Measurements from ENCODE around the gene MICA.
A peak's percentile ranks its signal among the peaks of the same experiment; 100 is the strongest.

MICA gene

GRCh38 chr6:31419842-31420241 lies 16.4 kb downstream of the MICA start:
- no peak overlapping the region for H2BK5ac ChIP-seq (ENCODE audit: low read length)
- H3K56ac ChIP-seq (ENCODE audit: low read length) = no peak overlapping the region
- H3K79me1 ChIP-seq (ENCODE audit: low read length) = no peaks in the 10 kb centered on the region
- H3K27ac ChIP-seq (ENCODE audit: low read depth, low read length) = no peak overlapping the region
- H3K27me3 ChIP-seq (ENCODE audit: insufficient read depth, low read length, poor library complexity) = no peaks in the 10 kb centered on the region
- no CpG with 5 or more reads among the region's 2 CpGs for WGBS (ENCODE audit: extremely low coverage, insufficient coverage, low lambda C conversion rate)
- no peak overlapping the region for H3K4ac ChIP-seq (ENCODE audit: low read depth, low read length)
- no peaks in the 10 kb centered on the region for H3K4me1 ChIP-seq (ENCODE audit: control insufficient read depth, low read depth, low read length)
- H4K8ac ChIP-seq (ENCODE audit: low read depth, low read length) = no peak overlapping the region
- H3K4me2 ChIP-seq (ENCODE audit: low read length) = no peak overlapping the region
- no peak overlapping the region for H2BK15ac ChIP-seq (replicated peaks; ENCODE audit: low read depth)
- H3K4me3 ChIP-seq (ENCODE audit: low read length) = no peak overlapping the region
- H3K23ac ChIP-seq (ENCODE audit: low read length) = no peak overlapping the region
- H4K5ac ChIP-seq (ENCODE audit: low read length) = no peak overlapping the region
- H2BK120ac ChIP-seq (ENCODE audit: low read depth, low read length) = no peak overlapping the region
- H3K36me3 ChIP-seq (ENCODE audit: control insufficient read depth, insufficient read depth, low read length) = peaks cover 2% of the 10 kb centered on the region
- no peak overlapping the region for H2AK5ac ChIP-seq (ENCODE audit: low read length)
- DNase-seq = no peak
- H3K18ac ChIP-seq (ENCODE audit: low read length) = no peak overlapping the region
- H3K9ac ChIP-seq (ENCODE audit: low read length) = no peak overlapping the region
- H3K79me2 ChIP-seq (ENCODE audit: control insufficient read depth, insufficient read depth, low read length) = no peaks in the 10 kb centered on the region

- Histone ChIP-seq H3K79me2 (ENCODE audit: control insufficient read depth, insufficient read depth, low read length) (no peaks in the 10 kb centered on the region), H2BK120ac (ENCODE audit: low read depth, low read length) (no peak overlapping the region), H3K18ac (ENCODE audit: low read length) (no peak overlapping the region), H3K9ac (ENCODE audit: low read length) (no peak overlapping the region), H4K8ac (ENCODE audit: low read depth, low read length) (no peak overlapping the region), H3K56ac (ENCODE audit: low read length) (no peak overlapping the region), H2BK5ac (ENCODE audit: low read length) (no peak overlapping the region), H4K5ac (ENCODE audit: low read length) (no peak overlapping the region), H3K36me3 (ENCODE audit: control insufficient read depth, insufficient read depth, low read length) (no peaks in the 10 kb centered on the region), H3K4me3 (ENCODE audit: low read length) (no peak overlapping the region), H3K4me1 (ENCODE audit: control insufficient read depth, low read depth, low read length) (no peaks in the 10 kb centered on the region), H3K27me3 (ENCODE audit: insufficient read depth, low read length, poor library complexity) (no peaks in the 10 kb centered on the region), H3K4ac (ENCODE audit: low read depth, low read length) (no peak overlapping the region), H2AK5ac (ENCODE audit: low read length) (no peak overlapping the region), H2BK15ac (replicated peaks; ENCODE audit: low read depth) (no peak overlapping the region), H3K27ac (ENCODE audit: low read depth, low read length) (no peak overlapping the region), H3K23ac (ENCODE audit: low read length) (no peak overlapping the region), H3K79me1 (ENCODE audit: low read length) (no peaks in the 10 kb centered on the region), H3K4me2 (ENCODE audit: low read length) (no peak overlapping the region)
- no CpG with 5 or more reads among the region's 2 CpGs for WGBS (ENCODE audit: extremely low coverage, insufficient coverage, low lambda C conversion rate)
- DNase-seq = no peak
Observed at GRCh38 chr6:31420546-31420945, 17.2 kb downstream of the MICA start.

GRCh38 chr6:31422587-31422986 lies 19.2 kb downstream of the MICA start:
- Histone ChIP-seq H3K23ac (ENCODE audit: low read length) (no peak overlapping the region), H2BK5ac (ENCODE audit: low read length) (no peak overlapping the region), H3K79me1 (ENCODE audit: low read length) (no peaks in the 10 kb centered on the region), H3K4me3 (ENCODE audit: low read length) (no peak overlapping the region), H3K27me3 (ENCODE audit: insufficient read depth, low read length, poor library complexity) (no peaks in the 10 kb centered on the region), H3K18ac (ENCODE audit: low read length) (no peak overlapping the region), H3K4me2 (ENCODE audit: low read length) (no peak overlapping the region), H3K79me2 (ENCODE audit: control insufficient read depth, insufficient read depth, low read length) (no peaks in the 10 kb centered on the region), H4K5ac (ENCODE audit: low read length) (no peak overlapping the region), H3K4ac (ENCODE audit: low read depth, low read length) (no peak overlapping the region), H3K27ac (ENCODE audit: low read depth, low read length) (no peak overlapping the region), H2BK15ac (replicated peaks; ENCODE audit: low read depth) (no peak overlapping the region), H2BK120ac (ENCODE audit: low read depth, low read length) (no peak overlapping the region), H3K4me1 (ENCODE audit: control insufficient read depth, low read depth, low read length) (no peaks in the 10 kb centered on the region), H2AK5ac (ENCODE audit: low read length) (no peak overlapping the region), H3K56ac (ENCODE audit: low read length) (no peak overlapping the region), H3K36me3 (ENCODE audit: control insufficient read depth, insufficient read depth, low read length) (no peaks in the 10 kb centered on the region), H3K9ac (ENCODE audit: low read length) (no peak overlapping the region), H4K8ac (ENCODE audit: low read depth, low read length) (no peak overlapping the region)
- no CpG with 5 or more reads among the region's 3 CpGs for WGBS (ENCODE audit: extremely low coverage, insufficient coverage, low lambda C conversion rate)
- peak; percentile 38 for DNase-seq

- H2BK5ac ChIP-seq (ENCODE audit: low read length) = no peak overlapping the region
- no peak overlapping the region for H3K9ac ChIP-seq (ENCODE audit: low read length)
- H3K4me2 ChIP-seq (ENCODE audit: low read length) = no peak overlapping the region
- no peak overlapping the region for H3K4me3 ChIP-seq (ENCODE audit: low read length)
- H3K79me1 ChIP-seq (ENCODE audit: low read length) = no peaks in the 10 kb centered on the region
- no peak overlapping the region for H3K4ac ChIP-seq (ENCODE audit: low read depth, low read length)
- DNase-seq = no peak
- H3K27me3 ChIP-seq (ENCODE audit: insufficient read depth, low read length, poor library complexity) = no peaks in the 10 kb centered on the region
- no peaks in the 10 kb centered on the region for H3K4me1 ChIP-seq (ENCODE audit: control insufficient read depth, low read depth, low read length)
- H2BK120ac ChIP-seq (ENCODE audit: low read depth, low read length) = no peak overlapping the region
- no peak overlapping the region for H4K5ac ChIP-seq (ENCODE audit: low read length)
- H3K27ac ChIP-seq (ENCODE audit: low read depth, low read length) = no peak overlapping the region
- H2AK5ac ChIP-seq (ENCODE audit: low read length) = no peak overlapping the region
- no peak overlapping the region for H3K56ac ChIP-seq (ENCODE audit: low read length)
- H4K8ac ChIP-seq (ENCODE audit: low read depth, low read length) = no peak overlapping the region
- H2BK15ac ChIP-seq (replicated peaks; ENCODE audit: low read depth) = no peak overlapping the region
- H3K36me3 ChIP-seq (ENCODE audit: control insufficient read depth, insufficient read depth, low read length) = no peaks in the 10 kb centered on the region
- H3K23ac ChIP-seq (ENCODE audit: low read length) = no peak overlapping the region
- H3K18ac ChIP-seq (ENCODE audit: low read length) = no peak overlapping the region
- no peaks in the 10 kb centered on the region for H3K79me2 ChIP-seq (ENCODE audit: control insufficient read depth, insufficient read depth, low read length)
- no CpG with 5 or more reads among the region's 3 CpGs for WGBS (ENCODE audit: extremely low coverage, insufficient coverage, low lambda C conversion rate)
Observed at GRCh38 chr6:31423550-31423949, 20.2 kb downstream of the MICA start.

- Histone ChIP-seq H3K4ac (ENCODE audit: low read depth, low read length) (no peak overlapping the region), H3K56ac (ENCODE audit: low read length) (no peak overlapping the region), H3K36me3 (ENCODE audit: control insufficient read depth, insufficient read depth, low read length) (no peaks in the 10 kb centered on the region), H2BK120ac (ENCODE audit: low read depth, low read length) (no peak overlapping the region), H2BK5ac (ENCODE audit: low read length) (no peak overlapping the region), H4K8ac (ENCODE audit: low read depth, low read length) (no peak overlapping the region), H3K18ac (ENCODE audit: low read length) (no peak overlapping the region), H3K79me1 (ENCODE audit: low read length) (no peaks in the 10 kb centered on the region), H3K23ac (ENCODE audit: low read length) (no peak overlapping the region), H2BK15ac (replicated peaks; ENCODE audit: low read depth) (no peak overlapping the region), H2AK5ac (ENCODE audit: low read length) (no peak overlapping the region), H3K4me2 (ENCODE audit: low read length) (no peak overlapping the region), H3K9ac (ENCODE audit: low read length) (no peak overlapping the region), H3K27ac (ENCODE audit: low read depth, low read length) (no peak overlapping the region), H3K79me2 (ENCODE audit: control insufficient read depth, insufficient read depth, low read length) (no peaks in the 10 kb centered on the region), H3K4me1 (ENCODE audit: control insufficient read depth, low read depth, low read length) (no peaks in the 10 kb centered on the region), H3K27me3 (ENCODE audit: insufficient read depth, low read length, poor library complexity) (no peaks in the 10 kb centered on the region), H3K4me3 (ENCODE audit: low read length) (no peak overlapping the region), H4K5ac (ENCODE audit: low read length) (no peak overlapping the region)
- DNase-seq = no peak
- WGBS (ENCODE audit: extremely low coverage, insufficient coverage, low lambda C conversion rate) = no CpG with 5 or more reads among the region's 3 CpGs
Observed at GRCh38 chr6:31426395-31427354, 23.3 kb downstream of the MICA start.

Measured in mesendoderm (in vitro differentiated cells).